GM18867 (cell line): ENCODE data around the gene MGAT1.
"Not testable (repeated sequence)": the region's sequence is repeated elsewhere in the genome, so short reads cannot be mapped to it uniquely, and the experiment has no call there.

Experiments used
- ATAC-seq: cut with Tn5 transposase; IDR thresholded peaks from one replicate; pipeline ENCODE4 v1.9.1; 2021; ENCODE audit warnings: mild to moderate bottlenecking, moderate library complexity; ENCODE audit not compliant: unreplicated experiment

The MGAT1 gene

DNA sequence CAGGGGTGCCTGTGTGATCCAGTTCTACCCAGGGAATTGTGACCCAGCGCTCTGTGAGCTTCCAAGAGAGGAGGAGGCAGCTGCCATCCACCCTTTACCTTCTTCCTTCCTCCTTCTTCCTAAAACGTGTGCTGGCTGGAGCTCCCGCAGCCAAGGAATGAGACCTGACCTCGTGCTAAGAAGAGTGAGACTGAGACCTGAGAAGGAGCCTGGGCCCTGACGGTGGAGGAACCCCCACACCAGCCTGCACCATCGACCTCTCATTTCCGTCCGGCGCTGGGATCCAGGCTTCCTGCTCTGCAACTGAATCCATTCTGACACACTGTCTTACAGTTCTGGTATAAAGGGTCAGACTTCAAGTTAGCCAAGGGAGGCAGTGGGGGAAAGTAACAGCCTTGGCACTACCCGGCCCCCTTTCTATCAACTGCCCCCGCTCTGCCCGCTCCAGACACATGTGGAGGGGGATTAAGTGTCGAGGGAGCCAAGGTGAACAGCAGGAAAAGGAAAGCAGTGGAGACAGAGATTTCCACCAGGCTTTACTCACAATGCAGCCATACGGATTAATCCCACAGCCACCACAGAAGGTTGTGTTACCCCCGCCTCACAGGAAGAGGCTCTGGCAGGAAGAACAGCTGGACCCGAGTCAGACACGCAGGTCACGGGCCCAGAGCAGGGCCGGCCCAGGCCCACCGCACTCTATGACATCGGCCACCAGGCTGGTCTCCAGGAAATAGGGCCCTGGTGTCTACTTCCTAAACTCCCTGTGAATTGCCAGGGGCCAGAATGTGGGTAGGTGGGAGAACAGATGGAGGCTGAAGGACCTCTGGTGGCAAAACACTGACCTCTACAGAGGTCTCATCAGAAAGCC is 15.8 kb downstream of the MGAT1 start:
- ATAC-seq, result no peak

DNA sequence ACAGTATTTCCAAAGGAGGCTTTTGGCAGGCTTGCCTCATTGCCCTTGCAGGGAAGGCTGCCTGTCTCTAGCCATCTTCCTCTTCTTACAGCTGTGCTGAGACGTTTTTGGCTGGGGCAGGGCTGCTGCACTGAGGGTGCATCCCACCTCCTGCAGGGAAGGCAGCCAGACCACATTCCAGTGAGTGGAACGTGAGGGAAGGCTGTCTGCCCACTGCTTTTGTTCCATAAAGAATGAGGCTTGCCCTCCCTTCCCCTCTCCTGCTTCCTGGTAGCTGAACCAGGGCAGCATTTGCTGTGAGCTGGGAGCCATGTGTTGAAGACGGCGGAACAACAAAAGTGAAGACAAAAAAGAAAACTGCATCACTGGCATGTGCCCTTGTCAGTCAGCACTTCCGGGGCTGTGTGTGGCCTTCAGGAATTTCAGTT is 16.8 kb downstream of the MGAT1 start:
- no peak for ATAC-seq

DNA sequence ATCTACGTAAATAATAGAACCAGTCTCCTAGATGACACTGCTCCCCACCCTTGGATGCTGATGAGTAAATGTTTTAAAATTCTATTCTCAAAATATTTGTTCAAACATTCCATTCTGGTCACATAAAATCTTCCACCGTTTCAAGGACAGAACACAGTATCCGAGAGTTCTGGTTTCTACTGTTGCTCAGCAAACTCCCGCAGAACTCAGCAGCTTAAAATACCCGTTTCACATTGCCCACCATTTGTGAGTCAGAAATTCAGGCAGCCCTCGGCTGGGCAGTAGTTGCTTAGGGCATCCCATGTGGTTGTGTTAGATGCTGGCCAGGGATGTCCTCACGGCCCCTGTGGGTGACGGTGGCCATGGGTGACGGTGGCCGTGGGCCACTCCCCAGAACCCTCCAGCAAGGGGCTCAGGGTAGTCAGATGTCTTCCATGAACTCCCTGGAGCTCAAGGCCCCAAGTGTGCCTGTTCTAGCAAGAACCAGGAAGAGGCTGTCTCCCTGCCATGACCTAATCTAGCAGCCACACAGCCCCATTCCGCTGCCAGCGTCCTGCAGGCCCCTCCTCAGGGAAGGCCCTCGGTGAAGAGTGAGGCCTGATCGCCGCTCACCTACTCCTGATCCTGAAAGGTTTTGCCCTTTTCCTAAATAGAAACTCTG is 17.4 kb downstream of the MGAT1 start:
- ATAC-seq, result no peak

DNA sequence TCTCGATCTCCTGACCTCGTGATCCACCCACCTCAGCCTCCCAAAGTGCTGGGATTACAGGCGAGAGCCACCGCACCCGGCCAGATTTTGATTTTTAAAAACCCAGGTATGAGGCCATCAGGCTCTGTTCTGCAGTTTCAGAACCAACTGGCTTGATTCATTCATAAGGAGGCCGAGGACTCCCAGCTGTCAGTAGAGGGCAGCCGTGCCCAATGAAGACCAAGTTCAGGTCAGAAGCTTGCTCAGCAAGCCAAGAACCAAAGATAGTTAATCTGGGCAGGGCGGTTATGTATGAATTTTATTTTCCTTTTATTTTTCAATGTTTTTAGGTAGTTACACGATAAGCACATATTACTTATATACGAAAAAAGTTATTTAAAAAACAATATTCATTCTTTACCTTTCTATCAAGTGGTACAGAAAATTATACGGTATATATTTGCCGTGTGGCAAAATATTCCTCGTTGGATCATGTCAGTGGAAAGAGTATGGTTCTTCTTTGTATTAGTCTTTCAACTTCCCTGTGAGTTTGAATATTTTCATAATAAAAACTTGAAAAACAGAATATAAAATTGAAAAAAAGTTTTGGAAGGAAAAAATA is 18.0 kb downstream of the MGAT1 start:
- ATAC-seq, result peak; percentile 68

DNA sequence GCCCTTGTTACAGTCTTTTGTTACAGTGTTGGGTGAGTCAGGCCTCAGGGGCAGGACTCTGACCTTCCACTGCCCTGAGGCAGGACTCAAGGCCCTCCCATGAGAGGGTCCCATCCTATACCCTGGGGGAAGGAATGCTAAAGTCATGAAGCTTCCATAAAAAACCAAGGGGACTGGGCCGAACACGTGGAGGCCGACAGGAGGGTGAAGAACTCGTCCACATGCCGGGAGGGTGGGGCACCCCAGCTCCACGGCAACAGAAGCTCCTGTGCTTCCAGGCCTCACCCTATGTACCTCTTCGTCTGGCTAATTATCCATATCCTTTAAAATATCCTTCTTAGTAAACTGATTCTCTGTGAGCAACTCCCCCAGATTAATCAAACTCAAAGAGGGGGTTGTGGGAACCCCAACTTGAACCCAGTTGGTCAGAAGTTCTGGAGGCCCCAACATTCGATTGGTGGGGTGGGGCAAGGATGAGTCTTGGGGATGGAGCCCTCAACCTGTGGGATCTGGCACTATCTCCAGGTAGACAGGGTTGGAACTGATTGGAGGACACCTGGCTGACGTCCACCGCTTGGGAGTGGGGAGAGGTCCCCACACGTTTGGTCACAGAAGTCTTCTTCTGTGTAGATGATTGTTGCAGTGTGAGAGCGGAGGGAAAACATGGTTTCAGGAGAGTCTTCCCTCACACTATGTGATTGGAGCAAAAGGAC is 19.1 kb downstream of the MGAT1 start:
- no peak for ATAC-seq

DNA sequence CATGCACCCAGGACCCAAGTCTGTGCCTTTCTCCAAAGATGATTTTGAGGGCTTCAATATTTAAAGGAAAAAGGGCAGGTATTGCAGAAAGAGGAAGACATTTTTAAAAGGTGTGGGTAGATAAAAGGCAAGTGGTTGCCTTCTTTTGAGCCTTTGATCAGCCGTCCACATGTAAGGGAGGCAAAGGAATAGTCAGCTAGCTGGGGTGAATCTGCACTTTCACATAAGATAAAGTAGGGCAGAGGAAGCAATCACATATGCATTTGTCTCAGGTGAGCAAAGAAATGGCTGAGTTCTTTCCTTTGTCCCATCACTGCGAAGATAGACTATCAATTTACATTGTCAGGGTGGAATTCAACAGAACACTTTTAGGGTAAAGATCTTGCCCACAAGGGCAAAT is 19.9 kb downstream of the MGAT1 start:
- ATAC-seq, result no peak

DNA sequence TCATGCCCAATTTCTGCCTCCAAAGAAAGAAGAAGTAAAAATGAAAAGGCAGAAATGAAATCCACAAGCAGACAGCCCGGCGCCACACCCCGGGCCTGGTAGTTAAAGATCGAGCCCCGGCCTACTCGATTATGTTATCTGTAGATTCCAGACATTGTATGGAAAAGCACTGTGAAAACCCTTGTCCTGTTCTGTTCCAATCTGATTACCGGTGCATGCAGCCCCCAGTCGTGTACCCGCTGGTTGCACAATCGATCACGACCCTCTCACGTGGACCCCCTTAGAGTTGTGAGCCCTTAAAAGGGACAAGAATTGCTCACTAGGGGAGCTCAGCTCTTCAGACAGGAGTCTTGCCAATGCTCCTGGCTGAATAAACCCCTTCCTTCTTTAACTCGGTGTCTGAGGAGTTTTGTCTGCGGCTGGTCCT is 20.7 kb downstream of the MGAT1 start:
- ATAC-seq, result not testable (repeated sequence)

DNA sequence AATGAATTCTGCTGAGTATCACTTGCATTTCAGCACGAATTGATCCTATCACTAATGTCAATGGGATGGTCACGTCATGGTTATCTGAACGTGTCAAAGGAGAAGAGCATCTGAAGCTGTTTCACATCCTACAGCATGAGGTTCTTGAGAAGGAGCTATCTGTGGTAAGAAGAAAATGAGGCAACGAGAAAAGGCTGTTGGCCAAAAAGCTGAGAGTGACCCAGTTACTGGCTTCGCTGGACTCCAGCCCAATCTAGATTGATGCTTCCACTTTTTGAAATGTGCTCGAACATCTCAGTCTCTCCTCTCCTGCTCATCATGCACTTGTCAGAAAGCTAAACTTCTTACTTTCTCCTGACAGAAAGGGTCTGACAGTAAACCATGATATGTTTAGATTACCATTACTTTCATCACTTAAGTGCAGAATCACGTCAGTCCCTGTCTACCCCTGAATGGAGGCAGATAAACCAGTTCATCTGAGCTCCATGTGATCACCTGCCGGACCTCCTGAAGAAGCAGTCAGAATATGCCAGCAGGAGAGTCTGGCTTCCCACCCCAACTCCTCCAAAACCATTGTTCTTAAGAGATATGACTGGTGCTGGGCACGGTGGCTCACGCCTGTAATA is 22.5 kb downstream of the MGAT1 start:
- no peak for ATAC-seq

DNA sequence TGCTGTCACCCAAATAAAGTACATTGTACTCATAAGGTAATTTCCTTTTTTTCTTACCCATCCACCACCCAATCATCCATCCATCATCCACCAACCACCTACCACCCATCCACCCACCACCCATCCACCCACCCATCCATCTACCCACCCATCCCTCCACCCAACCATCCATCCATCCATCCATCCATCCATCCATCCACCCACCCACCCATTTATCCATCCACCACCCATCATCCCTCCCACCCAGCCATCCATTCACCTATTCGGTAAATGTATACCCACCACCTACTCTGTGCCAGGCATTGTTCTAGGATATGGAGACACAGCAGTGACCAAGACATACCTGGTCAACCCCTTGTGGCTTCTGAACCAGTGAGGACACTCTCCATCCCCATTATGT is 25.1 kb downstream of the MGAT1 start:
- ATAC-seq, result no peak

DNA sequence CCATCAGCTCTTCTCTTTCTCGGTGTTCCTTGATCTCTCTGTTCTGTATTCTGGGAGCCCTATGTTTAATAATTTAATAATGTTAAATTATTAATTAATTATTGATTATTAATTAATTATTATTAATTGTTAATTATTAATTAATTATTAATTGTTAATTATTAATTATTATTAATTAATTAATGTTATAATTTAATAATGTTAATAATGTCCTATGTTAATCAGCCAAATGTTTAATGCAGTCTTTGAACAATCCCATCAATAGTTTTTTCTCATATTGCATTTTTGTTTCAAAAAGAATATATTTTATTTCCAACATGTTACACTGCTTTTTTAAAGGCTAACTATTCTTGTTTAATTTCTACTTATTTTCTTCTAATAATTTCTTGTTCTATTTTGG is 26.2 kb downstream of the MGAT1 start:
- no peak for ATAC-seq

DNA sequence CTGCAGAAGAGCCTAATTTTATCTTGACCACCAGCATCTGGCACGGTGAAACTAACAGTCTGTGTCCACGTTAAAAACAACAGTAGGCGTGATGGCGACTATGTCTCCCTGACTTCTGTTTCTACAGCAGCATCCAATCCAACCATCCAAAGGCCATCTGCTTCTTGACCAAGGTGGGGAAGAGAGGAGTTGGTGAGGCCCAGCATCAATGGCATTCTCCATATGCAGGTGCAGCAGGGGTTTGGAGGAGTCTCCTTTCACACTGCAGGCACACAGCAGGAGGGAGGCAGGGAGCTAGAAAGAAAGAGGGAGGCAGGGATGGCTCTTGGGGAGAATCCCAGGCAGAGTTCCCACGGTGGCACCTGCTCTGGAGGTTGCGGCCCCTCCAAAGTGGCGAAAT is 27.0 kb downstream of the MGAT1 start:
- no peak for ATAC-seq

DNA sequence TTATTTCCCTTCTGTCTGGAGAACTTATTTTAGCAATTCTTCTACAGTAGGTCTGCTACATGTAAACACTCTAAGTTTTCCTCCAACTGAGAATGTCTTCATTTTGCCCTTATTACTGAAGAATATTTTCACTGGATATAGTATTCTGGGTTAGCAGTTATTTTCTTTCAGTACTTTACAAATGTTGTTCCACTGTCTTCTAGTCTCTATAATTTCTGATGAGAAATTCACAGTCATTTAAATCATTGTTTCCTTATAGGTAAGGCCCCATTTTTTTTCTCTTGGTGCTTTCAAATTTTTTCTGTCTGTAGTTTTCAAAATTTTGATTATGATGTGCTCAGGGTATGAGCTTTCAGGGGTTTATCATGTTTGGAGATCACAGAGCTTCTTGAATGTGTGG is 30.8 kb downstream of the MGAT1 start:
- no peak for ATAC-seq

DNA sequence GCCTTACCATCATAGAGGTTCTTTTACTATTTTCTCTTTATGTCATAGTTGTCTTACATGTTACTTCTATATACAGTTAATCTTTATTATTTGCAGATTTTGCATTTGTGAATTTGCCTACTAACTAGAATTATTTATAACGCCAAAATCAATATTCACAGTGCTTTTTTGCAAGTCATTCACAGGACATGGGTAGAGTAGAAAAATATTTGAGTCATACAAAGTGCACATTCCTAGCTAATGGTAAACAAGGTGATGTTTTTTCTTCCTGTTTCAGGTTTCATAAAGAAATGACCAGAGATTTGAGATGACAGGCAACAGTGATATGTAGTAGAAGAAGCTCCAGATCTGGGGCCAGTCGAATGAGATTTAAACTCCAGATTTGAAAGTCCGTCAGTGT is 32.8 kb downstream of the MGAT1 start:
- no peak for ATAC-seq

DNA sequence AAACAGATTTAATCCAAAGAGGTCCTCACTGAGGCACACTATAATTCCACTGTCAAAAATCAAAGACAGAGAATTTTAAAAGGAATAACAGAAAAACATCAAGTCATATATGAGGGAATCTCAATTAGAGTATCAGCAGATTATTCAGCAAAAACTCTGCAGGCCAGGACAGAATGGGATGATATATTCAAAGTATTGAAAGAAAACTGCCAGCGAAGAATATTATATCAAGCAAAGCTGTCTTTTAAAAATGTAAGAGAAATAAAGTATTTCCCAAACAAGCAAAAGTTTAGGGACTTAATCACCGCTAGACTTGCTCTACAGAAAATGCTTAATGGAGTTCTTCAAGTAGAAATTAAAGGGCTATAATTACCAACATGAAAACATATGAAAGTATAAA is 47.0 kb downstream of the MGAT1 start:
- no peak for ATAC-seq

DNA sequence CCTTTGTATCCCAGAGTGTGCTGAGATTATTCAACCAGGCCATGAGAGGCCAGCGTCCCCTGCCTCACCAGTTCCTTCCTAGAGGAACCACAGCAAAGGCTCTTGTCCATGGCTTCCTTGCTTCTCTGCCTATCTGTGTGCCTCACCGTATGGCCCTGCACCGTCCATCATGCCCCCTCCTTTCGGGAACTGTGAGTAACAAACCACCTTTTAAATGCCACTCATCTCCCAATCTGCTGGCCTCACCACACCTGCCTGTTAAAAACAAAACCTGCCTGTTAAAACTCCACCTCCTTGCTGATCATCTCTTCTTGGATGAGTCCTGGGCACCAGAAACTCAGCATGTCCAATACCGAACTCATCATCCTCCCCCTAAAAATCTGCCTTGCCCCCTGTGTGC is 58.4 kb downstream of the MGAT1 start:
- no peak for ATAC-seq

DNA sequence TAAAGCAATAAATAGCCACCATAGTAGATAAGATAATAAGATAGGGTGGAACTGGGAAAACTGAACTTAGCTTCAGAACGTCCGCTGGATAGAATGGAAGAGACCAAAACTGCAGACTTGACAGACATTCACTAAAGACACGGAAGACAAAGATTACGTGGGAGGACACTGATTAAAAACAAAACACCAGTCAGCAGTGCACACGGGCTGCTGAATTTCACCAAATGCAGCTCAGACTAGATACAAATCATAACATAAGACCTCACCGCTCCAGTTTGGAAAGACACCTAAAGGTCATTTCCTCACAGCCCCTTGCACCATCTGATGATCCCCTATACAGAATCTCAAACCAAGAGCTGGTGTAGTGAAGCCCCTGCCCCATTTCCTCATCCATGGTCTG is 59.9 kb downstream of the MGAT1 start:
- ATAC-seq, result no peak

DNA sequence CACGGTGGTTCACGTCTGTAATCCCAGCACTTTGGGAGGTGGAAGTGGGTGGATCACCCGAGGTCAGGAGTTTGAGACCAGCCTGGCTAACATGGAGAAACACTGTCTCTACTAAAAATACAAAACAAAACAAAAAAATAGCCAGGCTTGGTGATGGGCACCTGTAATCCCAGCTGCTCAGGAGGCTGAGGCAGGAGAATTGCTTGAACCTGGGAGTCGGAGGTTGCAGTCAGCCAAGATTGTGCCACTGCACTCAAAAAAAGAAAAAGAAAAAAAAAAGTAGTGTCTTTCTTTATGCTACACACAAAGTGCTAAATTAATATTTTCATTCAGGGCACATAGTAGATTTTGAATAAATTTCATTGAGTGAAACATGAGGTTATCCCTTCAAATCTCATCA is 61.7 kb downstream of the MGAT1 start:
- not testable (repeated sequence) for ATAC-seq

DNA sequence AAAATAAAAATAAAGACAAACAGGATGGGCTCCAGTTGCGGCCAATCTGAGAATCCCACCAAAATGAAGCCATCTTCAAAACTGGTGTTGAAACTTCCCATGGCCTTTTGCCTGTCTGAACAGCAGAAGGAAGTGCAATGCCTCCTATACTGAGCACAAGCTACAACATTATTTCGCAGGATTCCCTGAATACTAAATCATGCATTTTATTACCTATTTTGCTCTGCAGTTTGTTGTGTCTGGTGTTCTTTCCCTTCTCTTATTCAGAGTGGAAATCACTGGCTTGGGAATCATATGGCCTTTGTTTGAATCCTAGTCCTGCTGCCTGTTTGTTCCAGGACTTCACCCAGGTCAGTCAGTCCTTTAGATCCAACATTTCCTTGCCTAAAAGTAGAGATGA is 62.6 kb downstream of the MGAT1 start, which contains the start of gene OR2Y1:
Gene OR2Y1 (minus strand): TSS at position 101 of the 400 bp plus-strand sequence. CDS start 0 bp downstream, at position 101.
- ATAC-seq, result no peak

DNA sequence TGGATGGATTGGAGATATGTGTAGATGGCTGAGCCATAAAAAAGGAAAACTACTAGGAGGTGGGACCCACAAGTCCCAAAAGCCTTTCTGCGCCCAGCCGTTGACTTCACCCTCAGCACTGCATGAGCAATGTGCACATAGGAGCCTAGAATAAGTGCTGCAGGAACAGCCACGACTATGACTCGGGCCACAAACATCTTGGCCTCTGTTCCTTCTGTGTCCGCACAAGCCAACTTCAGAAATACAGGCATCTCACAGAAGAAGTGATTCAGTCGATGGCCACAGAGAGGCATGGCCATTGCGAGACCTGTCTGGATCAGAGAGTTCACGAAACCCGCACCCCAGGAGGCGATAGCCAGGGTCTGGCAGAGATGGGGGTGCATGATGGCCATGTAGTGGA is 63.3 kb downstream of the MGAT1 start:
- no peak for ATAC-seq

DNA sequence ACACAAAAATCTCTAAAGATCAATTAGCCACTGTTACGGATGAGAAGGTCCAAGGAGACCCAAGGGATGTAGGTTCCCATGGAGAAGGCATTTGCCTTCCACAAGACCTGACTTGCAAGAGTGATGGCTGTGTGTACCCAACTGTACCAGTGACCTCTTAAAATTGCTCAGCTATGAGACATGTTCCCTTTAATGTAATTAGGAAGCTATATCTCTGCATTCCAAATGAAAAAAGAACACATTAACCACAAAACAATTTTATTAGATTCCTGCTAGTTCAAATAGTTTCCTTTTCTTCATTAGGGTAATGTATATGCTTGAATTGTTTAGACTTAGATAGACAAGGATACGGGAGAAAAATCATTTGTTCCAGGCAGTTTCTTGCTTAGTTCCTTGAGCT is 66.1 kb downstream of the MGAT1 start:
- no peak for ATAC-seq
